ENCODE results near the gene CNBP. TPM values are rescaled to one million over a fixed set of nuclear protein-coding genes. Genes with fewer than 3 reads are reported as not detected.

Gene CNBP
- total and polyA plus RNA-seq, 2 donors (not counting 3 experiments of a cell fraction or from before 2014, with no cell fraction given), result 196 to 205 TPM

DNA sequence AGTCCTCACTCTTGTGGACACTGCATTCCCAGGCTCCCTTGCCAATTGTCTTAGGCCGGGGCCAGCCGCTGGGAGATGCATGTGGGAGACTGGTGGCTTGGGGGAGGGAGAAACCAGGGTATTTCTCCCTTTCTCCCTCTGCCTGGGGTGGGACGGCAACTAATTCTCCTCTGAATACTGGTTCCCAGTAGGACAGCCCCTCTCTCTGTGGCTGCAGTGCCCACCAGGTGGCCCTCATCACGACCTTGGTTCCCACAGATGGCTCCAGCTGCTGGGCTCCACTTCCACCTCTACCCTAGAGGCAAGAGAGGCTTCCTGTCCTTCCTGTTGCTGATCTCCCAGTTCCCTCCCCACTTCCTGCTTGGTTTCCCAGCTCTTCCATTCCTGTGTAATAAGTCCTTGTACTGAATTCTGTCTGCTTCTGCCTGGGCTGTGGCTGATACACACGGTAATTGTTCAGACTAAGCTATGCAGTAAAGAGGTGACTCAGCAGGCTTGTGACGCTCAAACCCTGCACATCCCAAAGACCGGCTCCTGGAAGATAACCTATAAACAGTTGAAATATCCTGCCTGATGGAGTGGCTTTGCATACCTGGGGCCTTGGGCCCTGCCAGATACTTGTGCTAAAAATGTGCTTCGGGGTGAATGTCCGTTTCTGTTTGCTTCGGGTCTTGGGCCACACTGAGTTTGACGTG, 45.3 kb upstream of the CNBP start:
- TF ChIP-seq POLR2AphosphoS5 (IDR thresholded peaks at IDR 0.05; ENCODE audit: insufficient read depth, low read depth, low read length), result peak; percentile 26
- TF ChIP-seq FOS (IDR thresholded peaks at IDR 0.05; ENCODE audit: borderline replicate concordance, insufficient read depth, low read length), result peak; percentile 14
- TF ChIP-seq, protein P1, sequence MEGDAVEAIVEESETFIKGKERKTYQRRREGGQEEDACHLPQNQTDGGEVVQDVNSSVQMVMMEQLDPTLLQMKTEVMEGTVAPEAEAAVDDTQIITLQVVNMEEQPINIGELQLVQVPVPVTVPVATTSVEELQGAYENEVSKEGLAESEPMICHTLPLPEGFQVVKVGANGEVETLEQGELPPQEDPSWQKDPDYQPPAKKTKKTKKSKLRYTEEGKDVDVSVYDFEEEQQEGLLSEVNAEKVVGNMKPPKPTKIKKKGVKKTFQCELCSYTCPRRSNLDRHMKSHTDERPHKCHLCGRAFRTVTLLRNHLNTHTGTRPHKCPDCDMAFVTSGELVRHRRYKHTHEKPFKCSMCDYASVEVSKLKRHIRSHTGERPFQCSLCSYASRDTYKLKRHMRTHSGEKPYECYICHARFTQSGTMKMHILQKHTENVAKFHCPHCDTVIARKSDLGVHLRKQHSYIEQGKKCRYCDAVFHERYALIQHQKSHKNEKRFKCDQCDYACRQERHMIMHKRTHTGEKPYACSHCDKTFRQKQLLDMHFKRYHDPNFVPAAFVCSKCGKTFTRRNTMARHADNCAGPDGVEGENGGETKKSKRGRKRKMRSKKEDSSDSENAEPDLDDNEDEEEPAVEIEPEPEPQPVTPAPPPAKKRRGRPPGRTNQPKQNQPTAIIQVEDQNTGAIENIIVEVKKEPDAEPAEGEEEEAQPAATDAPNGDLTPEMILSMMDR (IDR thresholded peaks at IDR 0.05; ENCODE audit: extremely low read depth in 1 of 2, insufficient read depth in 1 of 2, low read depth in 1 of 2, low read length in 2 of 2), result peak in 1 of 2 donors; percentile 6
- TF ChIP-seq JUN (IDR thresholded peaks at IDR 0.05; ENCODE audit: borderline replicate concordance, insufficient read depth, insufficient read length, low read depth), result no peak
- Histone ChIP-seq H3K4me3 (replicated peaks in 1 of 3; ENCODE audit: insufficient read depth in 1 of 3, low read depth in 1 of 3, low read length in 3 of 3) (no peak overlapping the region), H2AFZ (ENCODE audit: low read depth, low read length) (peak overlapping the region; percentile 71), H4K20me1 (replicated peaks; ENCODE audit: control insufficient read depth, extremely low read depth, insufficient read depth, low read length) (no peaks in the 10 kb centered on the region), H3K36me3 (ENCODE audit: control insufficient read depth in 2 of 2, extremely low read depth in 1 of 2, insufficient read depth in 2 of 2, low read length in 2 of 2) (no peaks in the 10 kb centered on the region), H3K27me3 (ENCODE audit: control insufficient read depth in 2 of 2, insufficient read depth in 2 of 2, low read length in 2 of 2) (no peaks in the 10 kb centered on the region), H3K4me1 (ENCODE audit: control insufficient read depth, extremely low read depth, insufficient read depth, low read length) (peaks cover 45% of the 10 kb centered on the region), H3K79me2 (ENCODE audit: control insufficient read depth, insufficient read depth, low read length) (no peaks in the 10 kb centered on the region), H3K9me3 (replicated peaks; ENCODE audit: control insufficient read depth, insufficient read depth, low read length) (no peaks in the 10 kb centered on the region), H3K4me2 (ENCODE audit: insufficient read depth, low read length) (no peak overlapping the region), H3K9me1 (replicated peaks; ENCODE audit: control insufficient read depth, extremely low read depth, insufficient read depth, low read length) (no peaks in the 10 kb centered on the region), H3K9ac (replicated peaks; ENCODE audit: extremely low read depth, insufficient read depth, low read length) (no peak overlapping the region), H3K27ac (ENCODE audit: insufficient read depth, low read depth, low read length) (peak overlapping the region; percentile 1)
- BruUV-seq (replicated peaks), result no TSS peak
- ChIA-PET POLR2A (no interaction called here), CTCF (interaction anchor here (0.7 to 1.8 kb wide), 6 partner anchors 17 to 259 kb away, joined by 3 to 14 read pairs (median 8); partner anchors contain the start of gene ISY1)
- intact Hi-C loops (cut with micrococcal nuclease) (loop anchor here (1.0 kb wide), 1 partner anchor 68 kb away; the partner anchor contains the start of gene ISY1), dilution Hi-C loops (cut with MboI; ENCODE audit: extremely low pct_ligation_motif_present, low sequenced_read_pairs) (no loop called here)
- FAIRE-seq, result peak; percentile 89
- peak; percentile 53 for DNase-seq (ENCODE audit: low read depth, low spot score)

All from endothelial cell of umbilical vein (primary cell).